SK-N-SH treated with all-trans-retinoic acid at 6 μM for 48 hours (cell line): Measurements from ENCODE around the gene LRRC51.

Source experiments
- ARNTL ChIP-seq: fragments of 450-650 bp; formaldehyde crosslinking; IDR thresholded peaks from 2 replicates; pipeline ENCODE4 v1.5.0; 2020; ENCODE audit warnings: low read depth, mild to moderate bottlenecking, moderate library complexity, borderline replicate concordance
- ESRRG ChIP-seq: fragments of 250-450 bp; sonication (Bioruptor Pico); IDR thresholded peaks from 2 replicates; pipeline ENCODE4 v1.6.1; 2021; ENCODE audit warnings: mild to moderate bottlenecking
- TCF4 ChIP-seq: fragments of 250-450 bp; sonication (Bioruptor Pico); IDR thresholded peaks from 2 replicates; pipeline ENCODE4 v1.8.0; 2021; ENCODE audit warnings: mild to moderate bottlenecking, moderate library complexity, borderline replicate concordance
- ZFP3 ChIP-seq: fragments of 250-450 bp; sonication (Bioruptor Pico); IDR thresholded peaks from 2 replicates; pipeline ENCODE4 v1.5.0; 2020; ENCODE audit warnings: mild to moderate bottlenecking, moderate library complexity
- ZFP30 ChIP-seq: fragments of 450-650 bp; formaldehyde crosslinking; IDR thresholded peaks from 2 replicates; pipeline ENCODE4 v1.5.0; 2022; ENCODE audit warnings: mild to moderate bottlenecking, moderate library complexity
- TF ChIP-seq, protein P1 (sequence below): fragments of 250-450 bp; sonication (Bioruptor Pico); IDR thresholded peaks from 2 replicates; pipeline ENCODE4 v1.5.1; 2020; ENCODE audit warnings: low read depth, mild to moderate bottlenecking, moderate library complexity

GRCh38 chr11:72039856-72040401, 40.7 kb upstream of the LRRC51 start:
- TF ChIP-seq ARNTL (CRISPR knock-in tag) (no peak), TCF4 (CRISPR knock-in tag) (no peak), ZFP3 (CRISPR knock-in tag) (no peak), ZFP30 (no peak), ESRRG (CRISPR knock-in tag) (no peak)
- TF ChIP-seq, protein P1, sequence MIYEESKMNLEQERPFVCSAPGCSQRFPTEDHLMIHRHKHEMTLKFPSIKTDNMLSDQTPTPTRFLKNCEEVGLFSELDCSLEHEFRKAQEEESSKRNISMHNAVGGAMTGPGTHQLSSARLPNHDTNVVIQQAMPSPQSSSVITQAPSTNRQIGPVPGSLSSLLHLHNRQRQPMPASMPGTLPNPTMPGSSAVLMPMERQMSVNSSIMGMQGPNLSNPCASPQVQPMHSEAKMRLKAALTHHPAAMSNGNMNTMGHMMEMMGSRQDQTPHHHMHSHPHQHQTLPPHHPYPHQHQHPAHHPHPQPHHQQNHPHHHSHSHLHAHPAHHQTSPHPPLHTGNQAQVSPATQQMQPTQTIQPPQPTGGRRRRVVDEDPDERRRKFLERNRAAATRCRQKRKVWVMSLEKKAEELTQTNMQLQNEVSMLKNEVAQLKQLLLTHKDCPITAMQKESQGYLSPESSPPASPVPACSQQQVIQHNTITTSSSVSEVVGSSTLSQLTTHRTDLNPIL (CRISPR knock-in tag): no peak
